CD14-positive monocyte (primary cell): ENCODE results near the gene PCDHGA7. TPM values are rescaled to one million over a fixed set of nuclear protein-coding genes. Genes with fewer than 3 reads are reported as not detected.

ENCODE experiments used
- DNase-seq, 3 donors: peaks; one replicate each; pipeline ENCODE4 v3.0.0-alpha.2; 2011 to 2022
- H2AFZ ChIP-seq: 2 replicates; pipeline ENCODE4 v1.6.0; 2012; ENCODE audit warnings: mild to moderate bottlenecking, low read depth, low read length, inconsistent platforms; ENCODE audit not compliant: insufficient read depth, poor library complexity, severe bottlenecking
- H3K27ac ChIP-seq, 2 donors: 1 replicate in 1 of 2; 2 replicates in 1 of 2; pipeline ENCODE4 v1.5.1; 2012 to 2013; ENCODE audit warnings: low read length in 2 of 2, control low read depth in 1 of 2, inconsistent platforms in 1 of 2, low read depth in 1 of 2, mild to moderate bottlenecking in 1 of 2
- H3K27me3 ChIP-seq, 2 donors: one replicate each; pipeline versions ENCODE4 v1.6.0 to v1.6.1; 2011 to 2013; ENCODE audit warnings: low read length in 2 of 2; ENCODE audit not compliant: control insufficient read depth in 2 of 2, insufficient read depth in 2 of 2
- H3K36me3 ChIP-seq, 2 donors: replicated peaks in 1 of 2; 1 replicate in 1 of 2; 2 replicates in 1 of 2; pipeline versions ENCODE4 v1.5.1 to v1.6.1; 2012 to 2013; ENCODE audit warnings: low read length in 2 of 2, control low read depth in 1 of 2, inconsistent platforms in 1 of 2, mild to moderate bottlenecking in 1 of 2; ENCODE audit not compliant: insufficient read depth in 2 of 2, control insufficient read depth in 1 of 2
- H3K4me1 ChIP-seq, 2 donors: 1 replicate in 1 of 2; 2 replicates in 1 of 2; pipeline versions ENCODE4 v1.5.1 to v1.6.1; 2012 to 2013; ENCODE audit warnings: low read length in 2 of 2, control low read depth in 1 of 2, inconsistent platforms in 1 of 2, mild to moderate bottlenecking in 1 of 2, moderate library complexity in 1 of 2; ENCODE audit not compliant: insufficient read depth in 2 of 2, control insufficient read depth in 1 of 2
- H3K4me2 ChIP-seq: replicated peaks from 2 replicates; pipeline ENCODE3; 2012; ENCODE audit warnings: low read length, moderate library complexity, mild to moderate bottlenecking; ENCODE audit not compliant: poor library complexity, severe bottlenecking; ENCODE audit errors: extremely low read depth
- H3K4me3 ChIP-seq, 3 experiments: fragments of 200-600 bp in 1 of 3; sonication (generic) in 1 of 3; replicated peaks in 1 of 3; 1 replicate in 2 of 3; 2 replicates in 1 of 3; pipeline ENCODE4 v1.5.1; 2011 to 2013; ENCODE audit warnings: low read length in 3 of 3, mild to moderate bottlenecking in 3 of 3, control low read depth in 2 of 3, low read depth in 2 of 3, inconsistent platforms in 1 of 3, moderate library complexity in 1 of 3
- H3K79me2 ChIP-seq: 2 replicates; pipeline ENCODE4 v1.6.0; 2012; ENCODE audit warnings: mild to moderate bottlenecking, control low read depth, inconsistent platforms, low read length, moderate library complexity; ENCODE audit not compliant: insufficient read depth
- H3K9ac ChIP-seq: 2 replicates; pipeline ENCODE4 v1.6.0; 2017; ENCODE audit warnings: low read length, mild to moderate bottlenecking; ENCODE audit not compliant: insufficient read depth, poor library complexity, severe bottlenecking
- H3K9me3 ChIP-seq, 2 donors: replicated peaks in 1 of 2; 1 replicate in 1 of 2; 2 replicates in 1 of 2; pipeline versions ENCODE4 v1.5.1 to v1.6.1; 2012 to 2013; ENCODE audit warnings: low read length in 2 of 2, control low read depth in 1 of 2; ENCODE audit not compliant: control insufficient read depth in 1 of 2, insufficient read depth in 1 of 2
- H4K20me1 ChIP-seq: 2 replicates; pipeline ENCODE4 v1.6.0; 2012; ENCODE audit warnings: mild to moderate bottlenecking, low read length, control low read depth, moderate library complexity; ENCODE audit not compliant: insufficient read depth
- H3K27ac Mint-ChIP-seq, 7 donors: one replicate each; pipeline ENCODE4 v1.8.0; 2020; ENCODE audit warnings: mild to moderate bottlenecking in 7 of 7, mixed read lengths in 7 of 7, moderate library complexity in 6 of 7, inconsistent platforms in 2 of 7
- H3K27me3 Mint-ChIP-seq, 3 donors: one replicate each; pipeline ENCODE4 v1.8.0; 2021 to 2022; ENCODE audit warnings: low read depth in 3 of 3, mild to moderate bottlenecking in 3 of 3, mixed read lengths in 3 of 3, moderate library complexity in 3 of 3, inconsistent platforms in 1 of 3
- H3K36me3 Mint-ChIP-seq, 2 donors: one replicate each; pipeline ENCODE4 v1.8.0; 2020; ENCODE audit warnings: mixed read lengths in 2 of 2, inconsistent platforms in 1 of 2, mild to moderate bottlenecking in 1 of 2
- H3K4me1 Mint-ChIP-seq: one replicate; pipeline ENCODE4 v1.8.0; 2020; ENCODE audit warnings: mild to moderate bottlenecking, mixed read lengths
- H3K4me3 Mint-ChIP-seq, 2 donors: one replicate each; pipeline ENCODE4 v1.8.0; 2020; ENCODE audit warnings: mild to moderate bottlenecking in 2 of 2, mixed read lengths in 2 of 2, moderate library complexity in 1 of 2
- H3K9me3 Mint-ChIP-seq, 7 donors: one replicate each; pipeline ENCODE4 v1.8.0; 2020 to 2022; ENCODE audit warnings: mixed read lengths in 7 of 7, mild to moderate bottlenecking in 6 of 7, moderate library complexity in 6 of 7, inconsistent platforms in 2 of 7
- WGBS: methylation state at CpG from one replicate; pipeline ENCODE4 v1.1.5; 2013; ENCODE audit warnings: missing lambda C conversion rate; ENCODE audit not compliant: insufficient coverage; 5-methylcytosine and 5-hydroxymethylcytosine counted together
- intact Hi-C, 2 donors: fragments of 100-400 bp; cut with micrococcal nuclease; formaldehyde crosslinking; loops; one replicate each; pipeline versions ENCODE4 v1.15.0 to v1.15.1; 2023
- polyA plus RNA-seq, 3 donors: library from polyadenylated mRNA; depleted of rRNA in 1 of 3; unstranded in 2 of 3; stranded (reverse) in 1 of 3; fragments of 300-500 nt in 2 of 3; fragments of >200 nt in 1 of 3; fragmentation: Illumina TruSeq in 2 of 3; gene quantifications; 1 replicate in 2 of 3; 2 replicates in 1 of 3; pipeline ENCODE4 v1.2.3, GENCODE V29; 2012 to 2021
- TF ChIP-seq, protein P1 (sequence below): fragments of 200-600 bp; IDR thresholded peaks from one replicate; pipeline ENCODE4 v1.8.0; 2022; ENCODE audit warnings: antibody characterized with exemption, mild to moderate bottlenecking

PCDHGA7 gene
- polyA plus RNA-seq, 3 donors, result not detected

GRCh38 chr5:141342773-141343172 lies 39.8 kb upstream of the PCDHGA7 start:
- peaks cover 2% of the 10 kb centered on the region for H3K4me1 Mint-ChIP-seq
- Histone ChIP-seq H2AFZ (no peak overlapping the region), H3K36me3 (no peaks in the 10 kb centered on the region), H3K27ac (no peak overlapping the region), H3K4me1 (no peaks in the 10 kb centered on the region), H3K4me3 (no peak overlapping the region), H3K4me2 (no peak overlapping the region), H3K79me2 (no peaks in the 10 kb centered on the region), H3K9me3 (peaks cover 53 to 79% of the 10 kb centered on the region in 2 donors), H4K20me1 (no peaks in the 10 kb centered on the region), H3K27me3 (peaks cover 8 to 60% of the 10 kb centered on the region in 2 donors), H3K9ac (no peak overlapping the region)
- intact Hi-C loops, result no loop called here
- no peak overlapping the region for H3K27ac Mint-ChIP-seq
- TF ChIP-seq, protein P1, sequence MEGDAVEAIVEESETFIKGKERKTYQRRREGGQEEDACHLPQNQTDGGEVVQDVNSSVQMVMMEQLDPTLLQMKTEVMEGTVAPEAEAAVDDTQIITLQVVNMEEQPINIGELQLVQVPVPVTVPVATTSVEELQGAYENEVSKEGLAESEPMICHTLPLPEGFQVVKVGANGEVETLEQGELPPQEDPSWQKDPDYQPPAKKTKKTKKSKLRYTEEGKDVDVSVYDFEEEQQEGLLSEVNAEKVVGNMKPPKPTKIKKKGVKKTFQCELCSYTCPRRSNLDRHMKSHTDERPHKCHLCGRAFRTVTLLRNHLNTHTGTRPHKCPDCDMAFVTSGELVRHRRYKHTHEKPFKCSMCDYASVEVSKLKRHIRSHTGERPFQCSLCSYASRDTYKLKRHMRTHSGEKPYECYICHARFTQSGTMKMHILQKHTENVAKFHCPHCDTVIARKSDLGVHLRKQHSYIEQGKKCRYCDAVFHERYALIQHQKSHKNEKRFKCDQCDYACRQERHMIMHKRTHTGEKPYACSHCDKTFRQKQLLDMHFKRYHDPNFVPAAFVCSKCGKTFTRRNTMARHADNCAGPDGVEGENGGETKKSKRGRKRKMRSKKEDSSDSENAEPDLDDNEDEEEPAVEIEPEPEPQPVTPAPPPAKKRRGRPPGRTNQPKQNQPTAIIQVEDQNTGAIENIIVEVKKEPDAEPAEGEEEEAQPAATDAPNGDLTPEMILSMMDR, result no peak
- H3K4me3 Mint-ChIP-seq, result no peak overlapping the region
- H3K27me3 Mint-ChIP-seq, result peaks cover 38 to 74% (median 64%) of the 10 kb centered on the region in 3 donors
- H3K9me3 Mint-ChIP-seq, result peaks cover 48 to 86% (median 80%) of the 10 kb centered on the region in 7 donors
- WGBS, result 40% methylated on average over 1 of the region's 1 CpG
- DNase-seq, result no peak
- peaks cover 4 to 11% of the 10 kb centered on the region in 2 donors for H3K36me3 Mint-ChIP-seq

DNA sequence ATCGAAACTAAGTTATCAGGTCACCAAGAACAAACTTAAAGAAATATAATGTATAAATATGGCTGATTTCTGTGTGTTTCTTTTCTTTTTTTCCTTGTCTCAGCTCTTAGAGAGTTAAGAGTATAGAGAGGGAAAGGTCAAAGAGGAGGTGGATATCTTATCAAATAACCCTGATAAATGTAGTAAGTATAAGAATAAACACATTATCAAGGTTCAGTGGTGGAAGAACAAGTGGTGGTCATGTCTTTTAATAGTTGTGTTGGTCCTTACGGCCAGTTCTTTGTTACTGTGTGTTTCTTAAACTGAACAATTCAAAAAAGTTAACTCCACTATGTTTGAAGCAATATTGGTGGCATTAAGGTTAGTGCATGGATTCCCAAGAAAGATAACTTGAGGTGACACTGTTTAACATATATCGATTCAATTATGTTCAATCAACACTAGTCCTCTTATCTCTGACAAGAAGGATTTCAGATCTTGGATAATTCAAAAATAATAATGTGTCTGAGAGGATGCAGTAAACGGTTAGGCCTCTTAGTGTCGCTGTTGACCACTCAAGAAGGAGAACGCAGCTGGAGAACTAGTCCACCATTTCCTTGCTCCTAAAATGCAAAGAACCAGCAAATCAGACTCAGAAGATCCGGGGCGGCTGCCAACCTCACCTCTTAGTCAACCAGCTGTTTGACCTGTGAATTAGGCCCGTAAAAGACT lies 39.1 kb upstream of the PCDHGA7 start, which contains the start of gene PCDHGA3:
TSS of gene PCDHGA3 (plus strand) at position 588 of the 711 bp plus-strand sequence. CDS start 205 bp downstream, outside the sequence.
- intact Hi-C loops, result no loop called here
- H3K4me3 ChIP-seq, result no peak within 1 kb of the TSS
- H3K4me2 ChIP-seq, result peak within 1 kb of the TSS; percentile 22
- H3K36me3 Mint-ChIP-seq, result peaks cover 4 to 11% of the 10 kb centered on the region in 2 donors
- DNase-seq, result no peak
- H3K4me3 Mint-ChIP-seq, result peak within 1 kb of the TSS; percentile 66 to 71
- H3K4me1 Mint-ChIP-seq, result peaks cover 2% of the 10 kb centered on the region
- no peak within 1 kb of the TSS for H3K27ac ChIP-seq
- 16% methylated on average over 6 of the region's 9 CpGs for WGBS
- no peak within 1 kb of the TSS for H3K9ac ChIP-seq
- H3K4me1 ChIP-seq, result no peaks in the 10 kb centered on the region
- H3K27me3 ChIP-seq, result peaks cover 6 to 54% of the 10 kb centered on the region in 2 donors
- peaks cover 48 to 83% (median 75%) of the 10 kb centered on the region in 7 donors for H3K9me3 Mint-ChIP-seq
- H2AFZ ChIP-seq, result no peak within 1 kb of the TSS
- TF ChIP-seq, protein P1, result peak; percentile 15
- no peaks in the 10 kb centered on the region for H3K36me3 ChIP-seq
- H3K79me2 ChIP-seq, result no peaks in the 10 kb centered on the region
- H3K27ac Mint-ChIP-seq, result peak within 1 kb of the TSS in 1 of 7 donors; percentile 28
- H3K9me3 ChIP-seq, result peaks cover 53 to 74% of the 10 kb centered on the region in 2 donors
- no peaks in the 10 kb centered on the region for H4K20me1 ChIP-seq
- H3K27me3 Mint-ChIP-seq, result peaks cover 33 to 69% (median 58%) of the 10 kb centered on the region in 3 donors
